Measurements from ENCODE around the gene ANP32B.
A peak's percentile ranks its signal among the peaks of the same experiment; 100 is the strongest.

Gene ANP32B

GRCh38 chr9:97979788-97980478, 3.2 kb upstream of the ANP32B start:
- no peak for TF ChIP-seq Cebpa-rat (IDR thresholded peaks at IDR 0.05)
- H3K36me3 ChIP-seq, result no peaks in the 10 kb centered on the region
- no peak overlapping the region for H3K27ac ChIP-seq
- H4K20me1 ChIP-seq, result no peaks in the 10 kb centered on the region
- H3K9ac ChIP-seq, result no peak overlapping the region
- peaks cover 2% of the 10 kb centered on the region; the same call in 1 of the 2 replicates for H3K9me3 ChIP-seq
- H3K27me3 ChIP-seq, result no peaks in the 10 kb centered on the region
- no peak overlapping the region for H3K4me3 ChIP-seq
- H3K4me1 ChIP-seq, result peaks cover 21% of the 10 kb centered on the region
- H3K4me2 ChIP-seq, result no peak overlapping the region

GRCh38 chr9:97980479-97980803, 2.7 kb upstream of the ANP32B start:
- H3K4me1 ChIP-seq, result peaks cover 26% of the 10 kb centered on the region
- H3K36me3 ChIP-seq, result no peaks in the 10 kb centered on the region
- no peaks in the 10 kb centered on the region for H3K27me3 ChIP-seq
- H3K27ac ChIP-seq, result no peak overlapping the region
- no peak for TF ChIP-seq Cebpa-rat (IDR thresholded peaks at IDR 0.05)
- H3K4me2 ChIP-seq, result no peak overlapping the region
- H3K9ac ChIP-seq, result no peak overlapping the region
- no peak overlapping the region for H3K4me3 ChIP-seq
- no peaks in the 10 kb centered on the region for H3K9me3 ChIP-seq
- no peaks in the 10 kb centered on the region for H4K20me1 ChIP-seq

DNA sequence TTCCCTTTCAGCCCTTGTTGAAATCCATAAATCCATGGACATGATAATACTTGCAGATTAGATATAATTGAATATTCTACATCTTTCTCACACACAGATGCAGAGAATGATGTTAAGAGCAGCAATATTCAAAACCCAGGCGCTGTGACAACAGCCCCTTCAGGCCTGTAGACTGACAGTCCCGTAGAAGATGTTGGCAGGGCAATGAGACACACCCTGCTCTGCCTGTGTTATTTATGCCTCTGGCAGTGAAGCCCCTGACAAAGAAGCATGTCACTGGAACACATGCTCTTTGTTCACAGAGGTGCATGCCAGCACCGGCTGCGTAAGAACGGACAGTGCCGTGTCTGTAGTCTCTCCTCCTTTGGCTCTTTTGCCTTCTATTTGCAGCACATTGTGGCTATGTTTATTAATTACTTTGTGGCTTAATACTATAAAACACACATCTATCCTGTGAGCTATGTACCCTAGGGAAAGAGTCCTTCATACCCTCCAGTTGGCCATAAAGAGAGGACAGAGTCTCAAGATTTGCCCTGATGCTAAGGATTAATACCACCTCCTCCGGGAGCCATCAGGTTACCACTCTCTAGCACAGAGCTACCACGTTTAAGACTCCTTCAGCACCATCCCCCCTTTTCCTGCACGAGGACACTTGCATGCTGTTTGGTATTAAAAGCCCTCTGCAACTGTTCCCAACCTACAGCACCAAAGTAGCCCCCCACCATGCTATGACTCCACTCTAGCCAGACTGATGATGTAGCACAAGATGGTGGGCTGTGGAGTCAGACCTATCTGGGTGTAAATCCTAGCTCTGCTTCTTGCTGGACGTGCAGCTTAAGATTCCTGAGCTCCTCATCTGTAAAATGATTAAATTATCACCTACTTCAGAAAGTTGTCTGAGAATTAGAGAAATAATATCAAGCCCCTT, 2.0 kb upstream of the ANP32B start:
- Histone ChIP-seq H3K9me3 (no peaks in the 10 kb centered on the region), H4K20me1 (peaks cover under 1% of the 10 kb centered on the region; the same call in 1 of the 2 replicates), H3K9ac (no peak overlapping the region), H3K36me3 (no peaks in the 10 kb centered on the region), H3K27me3 (no peaks in the 10 kb centered on the region), H3K4me1 (peaks cover 33% of the 10 kb centered on the region), H3K27ac (no peak overlapping the region), H3K4me2 (peak overlapping the region; percentile 96), H3K4me3 (no peak overlapping the region)
- no peak for TF ChIP-seq Cebpa-rat (IDR thresholded peaks at IDR 0.05)

GRCh38 chr9:97981846-97982682, 1.1 kb upstream of the ANP32B start:
- H3K9me3 ChIP-seq, result no peaks in the 10 kb centered on the region
- peak overlapping the region; percentile 96 for H3K4me2 ChIP-seq
- peak overlapping the region; percentile 100 for H3K27ac ChIP-seq
- H3K4me1 ChIP-seq, result peaks cover 42% of the 10 kb centered on the region
- TF ChIP-seq Cebpa-rat (IDR thresholded peaks at IDR 0.05), result no peak
- H3K9ac ChIP-seq, result peak overlapping the region; percentile 100
- H3K36me3 ChIP-seq, result no peaks in the 10 kb centered on the region
- peaks cover 10% of the 10 kb centered on the region; the same call in 1 of the 2 replicates for H4K20me1 ChIP-seq
- H3K4me3 ChIP-seq, result peak overlapping the region; percentile 96
- no peaks in the 10 kb centered on the region for H3K27me3 ChIP-seq

- Histone ChIP-seq H3K9ac (peak overlapping the region; percentile 100), H3K36me3 (no peaks in the 10 kb centered on the region), H3K27ac (peak overlapping the region; percentile 100), H3K27me3 (no peaks in the 10 kb centered on the region), H4K20me1 (peaks cover 26% of the 10 kb centered on the region), H3K4me3 (peak overlapping the region; percentile 96), H3K4me1 (peaks cover 58% of the 10 kb centered on the region), H3K4me2 (peak overlapping the region; percentile 95), H3K9me3 (no peaks in the 10 kb centered on the region)
- TF ChIP-seq Cebpa-rat (IDR thresholded peaks at IDR 0.05), result no peak
Measured at GRCh38 chr9:97983589-97984187, 547 bp downstream of the ANP32B start.

DNA sequence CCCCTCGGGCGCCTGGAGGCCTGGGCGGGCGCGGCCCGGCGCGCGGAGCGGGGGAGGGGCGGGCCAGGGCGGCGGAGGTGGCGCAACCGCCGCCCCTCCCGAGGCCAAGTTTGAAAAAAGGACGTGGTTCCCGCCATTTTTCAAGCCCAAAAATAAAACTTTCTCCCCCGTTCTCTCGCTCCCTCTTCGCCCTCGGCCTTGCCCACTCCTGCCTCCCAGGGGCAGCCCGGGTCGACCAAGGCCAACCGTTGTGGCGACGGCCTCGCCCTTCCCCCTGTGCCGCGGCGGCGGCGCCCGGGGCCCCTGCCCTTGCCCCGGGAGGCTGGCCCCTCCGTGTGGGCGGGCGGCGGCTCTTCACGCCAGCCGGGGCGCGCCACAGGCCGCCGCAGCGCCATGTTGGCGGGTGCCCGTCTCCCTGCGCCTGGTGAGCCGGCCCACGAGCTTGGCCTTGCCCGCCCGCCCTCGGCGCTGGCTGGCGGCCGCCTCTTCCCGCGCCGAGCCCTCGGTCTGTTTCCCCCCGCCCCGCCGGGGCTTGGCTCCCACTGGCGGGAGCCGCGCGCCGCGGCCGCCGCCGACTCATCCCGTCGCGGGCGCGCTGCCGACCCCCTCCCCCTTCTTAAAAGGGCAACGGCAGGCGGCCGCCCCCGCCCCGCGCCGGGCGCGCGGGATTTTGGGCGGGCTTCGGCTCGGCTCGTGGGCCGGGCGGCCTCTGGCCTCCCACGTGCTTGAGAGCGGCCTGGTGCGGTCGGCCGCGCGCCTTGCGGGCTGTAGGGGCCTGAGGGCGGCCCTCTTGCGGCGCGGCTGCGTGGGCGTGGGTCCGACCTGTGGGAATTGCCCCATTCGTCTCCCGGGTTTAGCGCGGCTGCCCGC, 1.3 kb downstream of the ANP32B start:
- H3K27me3 ChIP-seq, result no peaks in the 10 kb centered on the region
- peak overlapping the region; percentile 100 for H3K9ac ChIP-seq
- H3K4me1 ChIP-seq, result peaks cover 66% of the 10 kb centered on the region

GRCh38 chr9:97985058-97985861, 2.1 kb downstream of the ANP32B start:
- Histone ChIP-seq H3K4me1 (peaks cover 71% of the 10 kb centered on the region), H3K4me3 (peak overlapping the region; percentile 96), H3K36me3 (no peaks in the 10 kb centered on the region; the same call in 1 of the 2 replicates), H3K27ac (peak overlapping the region; percentile 100), H3K27me3 (no peaks in the 10 kb centered on the region), H3K4me2 (peak overlapping the region; percentile 95), H3K9me3 (no peaks in the 10 kb centered on the region), H3K9ac (peak overlapping the region; percentile 100), H4K20me1 (peaks cover 41% of the 10 kb centered on the region)
- TF ChIP-seq Cebpa-rat (IDR thresholded peaks at IDR 0.05), result no peak

More for the DNA sequence above, 1.3 kb downstream of the ANP32B start:
- Histone ChIP-seq H3K36me3 (no peaks in the 10 kb centered on the region), H3K27ac (peak overlapping the region; percentile 100), H3K4me2 (peak overlapping the region; percentile 95), H3K4me3 (peak overlapping the region; percentile 96), H4K20me1 (peaks cover 33% of the 10 kb centered on the region), H3K9me3 (no peaks in the 10 kb centered on the region)
- peak; percentile 88 for TF ChIP-seq Cebpa-rat (IDR thresholded peaks at IDR 0.05)

GRCh38 chr9:97987487-97987886, 4.3 kb downstream of the ANP32B start:
- no peak overlapping the region for H3K27ac ChIP-seq
- no peak overlapping the region for H3K4me3 ChIP-seq
- TF ChIP-seq Cebpa-rat (IDR thresholded peaks at IDR 0.05), result no peak
- H3K4me2 ChIP-seq, result peak overlapping the region; percentile 95
- H4K20me1 ChIP-seq, result peaks cover 64% of the 10 kb centered on the region
- no peaks in the 10 kb centered on the region for H3K27me3 ChIP-seq
- H3K9ac ChIP-seq, result no peak overlapping the region
- H3K36me3 ChIP-seq, result peaks cover 4% of the 10 kb centered on the region; the same call in 1 of the 2 replicates
- no peaks in the 10 kb centered on the region for H3K9me3 ChIP-seq
- peaks cover 77% of the 10 kb centered on the region for H3K4me1 ChIP-seq

Measured in BLaER1 (cell line).